KOPT-K1 (cell line): ENCODE data around the gene PITPNC1.
"Not testable (repeated sequence)": the region's sequence is repeated elsewhere in the genome, so short reads cannot be mapped to it uniquely, and the experiment has no call there.

Experiments
- H3K27ac ChIP-seq: fragments of 200-600 bp; sonication (generic); 2 replicates; pipeline ENCODE4 v1.5.1; 2016; ENCODE audit warnings: antibody characterized with exemption, mild to moderate bottlenecking, low read depth, low read length; ENCODE audit not compliant: poor library complexity, severe bottlenecking
- H3K36me3 ChIP-seq: fragments of 200-600 bp; sonication (generic); 2 replicates; pipeline ENCODE4 v1.5.1; 2017; ENCODE audit warnings: antibody characterized with exemption, mild to moderate bottlenecking, low read length, moderate library complexity; ENCODE audit not compliant: insufficient read depth
- H3K9me3 ChIP-seq: fragments of 200-600 bp; sonication (generic); 2 replicates; pipeline ENCODE4 v1.5.1; 2017; ENCODE audit warnings: antibody characterized with exemption, low read length, mild to moderate bottlenecking; ENCODE audit not compliant: insufficient read depth, poor library complexity, severe bottlenecking

PITPNC1 gene

GRCh38 chr17:67696347-67696746 is 319.3 kb downstream of the PITPNC1 start:
- Histone ChIP-seq H3K9me3 (no peaks in the 10 kb centered on the region), H3K27ac (no peak overlapping the region), H3K36me3 (no peaks in the 10 kb centered on the region)

DNA sequence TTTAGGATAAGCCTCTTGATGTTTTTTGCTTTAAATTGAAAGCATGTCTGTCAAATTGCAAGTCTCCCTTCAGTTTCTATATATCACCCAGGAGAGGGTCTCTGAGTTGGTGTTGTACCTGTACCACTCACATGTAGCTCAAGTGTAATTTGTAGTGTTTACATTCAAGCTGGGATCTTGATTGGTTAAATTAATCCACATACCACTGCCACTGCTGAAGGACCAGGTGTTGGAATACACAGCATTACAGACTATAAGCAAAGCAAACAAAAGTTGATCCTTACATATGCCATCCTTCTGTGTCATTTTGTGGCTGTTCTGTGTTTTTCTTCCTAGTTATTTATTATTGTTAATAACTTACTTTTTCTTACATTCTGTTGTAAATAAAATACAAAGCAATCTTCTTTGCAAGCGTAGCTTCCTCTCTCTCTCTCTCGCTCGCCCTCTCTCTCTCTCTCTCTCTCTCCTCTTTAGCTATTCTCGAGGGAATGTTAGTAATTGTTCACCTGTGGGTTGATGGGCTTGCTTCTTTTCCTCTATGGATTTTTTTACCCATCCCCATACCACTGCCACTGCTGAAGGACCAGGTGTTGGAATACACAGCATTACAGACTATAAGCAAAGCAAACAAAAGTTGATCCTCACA is 319.9 kb downstream of the PITPNC1 start:
- Histone ChIP-seq H3K9me3 (no peaks in the 10 kb centered on the region), H3K36me3 (no peaks in the 10 kb centered on the region), H3K27ac (no peak overlapping the region)

DNA sequence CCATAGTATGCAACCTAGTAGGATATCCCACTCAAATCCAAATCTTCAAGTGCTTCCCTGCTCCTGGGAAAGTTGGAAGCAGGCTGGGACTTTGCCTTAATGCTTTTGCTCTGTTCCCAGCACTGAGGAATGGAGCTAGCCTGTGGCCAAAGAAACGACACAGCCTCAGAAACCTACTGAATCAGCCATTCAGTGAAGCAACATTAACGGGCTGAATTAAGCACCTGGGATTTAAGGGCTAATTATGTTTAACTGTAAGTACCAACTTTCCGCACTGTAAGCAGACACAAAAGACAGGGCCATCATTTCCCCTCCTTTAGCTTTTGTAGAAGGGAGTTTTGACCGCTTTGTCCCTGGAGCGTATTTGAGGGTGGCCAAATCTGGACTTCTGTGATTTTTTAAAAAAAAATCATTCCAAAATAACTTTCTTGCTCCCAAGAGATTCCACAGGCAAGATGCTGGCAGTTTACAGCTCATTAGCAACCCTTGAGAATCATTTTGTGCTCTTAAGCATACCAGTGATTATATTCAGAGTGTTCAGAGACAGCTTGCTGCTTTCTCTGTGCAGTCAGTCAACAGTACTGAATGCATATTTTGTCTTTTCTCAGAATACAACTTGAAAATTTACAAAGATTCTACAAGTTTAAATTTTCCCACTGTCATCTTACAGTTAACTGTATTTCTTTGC is 323.1 kb downstream of the PITPNC1 start:
- Histone ChIP-seq H3K36me3 (no peaks in the 10 kb centered on the region), H3K27ac (no peak overlapping the region), H3K9me3 (no peaks in the 10 kb centered on the region)

DNA sequence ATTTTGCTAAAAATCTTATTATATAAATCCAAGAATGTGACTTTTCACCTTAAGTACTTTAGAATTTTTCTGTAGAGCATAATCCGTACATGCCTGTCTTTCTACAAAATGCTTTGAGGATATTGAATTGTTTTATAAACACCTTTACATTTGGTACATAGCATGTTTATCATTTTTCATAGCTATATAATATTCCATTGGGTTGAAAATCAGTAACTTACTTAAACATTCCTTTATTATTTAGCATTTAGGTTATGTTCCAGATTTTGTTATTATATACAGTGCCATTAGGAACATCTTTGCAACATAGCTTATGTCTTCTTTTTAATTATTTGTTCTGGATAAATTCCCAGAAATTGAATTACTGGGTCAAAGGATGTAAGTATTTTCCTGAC is 323.6 kb downstream of the PITPNC1 start:
- Histone ChIP-seq H3K9me3 (no peaks in the 10 kb centered on the region), H3K36me3 (no peaks in the 10 kb centered on the region), H3K27ac (no peak overlapping the region)

DNA sequence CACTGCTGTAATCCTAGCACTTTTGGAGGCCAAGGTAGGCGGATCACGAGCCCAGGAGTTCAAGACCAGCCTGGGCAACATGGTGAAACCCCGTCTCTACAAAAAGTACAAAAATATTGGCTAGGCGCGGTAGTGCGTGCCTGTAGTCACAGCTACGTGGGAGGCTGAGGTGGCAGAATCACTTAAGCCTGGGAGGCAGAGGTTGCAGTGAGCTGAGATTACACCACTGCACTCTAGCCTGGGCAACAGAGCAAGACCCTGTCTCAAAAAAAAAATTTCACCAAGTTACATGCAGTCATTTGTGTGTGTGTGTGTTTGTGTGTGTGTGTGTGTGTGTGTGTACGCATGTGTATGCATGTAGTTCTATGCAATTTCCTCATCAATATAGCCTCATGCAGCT is 325.8 kb downstream of the PITPNC1 start:
- not testable (repeated sequence) for H3K36me3 ChIP-seq, H3K9me3 ChIP-seq, H3K27ac ChIP-seq

DNA sequence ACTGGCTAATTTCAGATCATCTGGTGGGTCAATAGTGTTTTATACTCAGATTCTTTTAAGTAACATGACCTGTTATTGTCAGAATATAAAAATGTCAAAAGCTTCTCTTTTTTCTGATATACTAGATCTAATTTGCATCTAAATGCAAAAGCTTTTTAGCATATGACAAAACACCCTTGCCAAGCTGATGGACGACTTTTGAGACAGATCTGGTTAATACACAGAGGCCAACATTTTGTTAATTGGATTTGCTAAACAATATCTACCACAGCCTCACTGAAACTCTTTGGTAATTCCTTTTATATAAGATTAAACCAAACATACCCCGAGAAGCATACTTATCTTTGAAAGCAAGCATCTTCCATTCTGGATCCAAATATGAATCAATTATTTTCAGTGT is 330.4 kb downstream of the PITPNC1 start:
- no peaks in the 10 kb centered on the region for H3K36me3 ChIP-seq
- no peaks in the 10 kb centered on the region for H3K9me3 ChIP-seq
- no peak overlapping the region for H3K27ac ChIP-seq

DNA sequence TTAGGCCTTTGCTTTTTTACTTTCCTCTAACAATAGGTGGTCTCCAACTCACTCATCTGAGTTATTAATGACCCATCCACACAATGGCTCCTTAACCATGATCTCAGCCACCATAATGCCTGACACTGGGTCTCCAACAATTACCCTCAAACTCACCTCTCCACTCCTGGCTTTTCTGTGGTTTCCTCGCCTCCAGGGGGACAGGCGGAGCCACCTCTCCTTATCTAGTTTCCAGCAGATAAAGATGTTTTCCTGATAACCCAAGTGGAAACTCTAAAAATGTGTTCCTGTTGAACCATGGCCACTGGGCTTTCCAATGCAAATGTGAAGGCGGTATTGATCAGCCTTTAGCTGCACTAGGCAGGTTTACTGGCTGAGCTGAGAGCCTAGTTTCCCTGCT is 331.3 kb downstream of the PITPNC1 start:
- H3K36me3 ChIP-seq = no peaks in the 10 kb centered on the region
- no peaks in the 10 kb centered on the region for H3K9me3 ChIP-seq
- no peak overlapping the region for H3K27ac ChIP-seq

- H3K36me3 ChIP-seq = no peaks in the 10 kb centered on the region
- no peak overlapping the region for H3K27ac ChIP-seq
- no peaks in the 10 kb centered on the region for H3K9me3 ChIP-seq
Observed at GRCh38 chr17:67711916-67712315, 334.8 kb downstream of the PITPNC1 start.

DNA sequence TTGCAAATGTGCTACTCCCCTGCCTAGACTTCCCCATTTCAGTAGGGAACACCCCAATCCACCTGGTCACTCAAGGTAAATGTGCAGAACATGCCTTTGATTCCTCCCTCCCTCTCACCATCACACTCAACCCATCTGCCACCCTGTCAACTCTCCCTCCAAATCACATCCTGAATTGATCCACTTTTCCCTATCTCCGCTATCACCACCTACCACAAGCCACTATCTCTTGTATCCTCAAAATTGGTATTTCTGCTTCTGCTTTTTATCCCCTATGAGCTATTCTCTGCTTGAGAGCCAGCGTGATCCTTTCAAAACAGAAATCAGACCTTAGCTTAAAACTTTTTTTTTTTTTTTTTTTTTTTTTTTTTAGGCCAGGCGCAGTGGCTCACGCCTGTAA is 335.3 kb downstream of the PITPNC1 start:
- Histone ChIP-seq H3K36me3 (no peaks in the 10 kb centered on the region), H3K9me3 (no peaks in the 10 kb centered on the region), H3K27ac (no peak overlapping the region)

DNA sequence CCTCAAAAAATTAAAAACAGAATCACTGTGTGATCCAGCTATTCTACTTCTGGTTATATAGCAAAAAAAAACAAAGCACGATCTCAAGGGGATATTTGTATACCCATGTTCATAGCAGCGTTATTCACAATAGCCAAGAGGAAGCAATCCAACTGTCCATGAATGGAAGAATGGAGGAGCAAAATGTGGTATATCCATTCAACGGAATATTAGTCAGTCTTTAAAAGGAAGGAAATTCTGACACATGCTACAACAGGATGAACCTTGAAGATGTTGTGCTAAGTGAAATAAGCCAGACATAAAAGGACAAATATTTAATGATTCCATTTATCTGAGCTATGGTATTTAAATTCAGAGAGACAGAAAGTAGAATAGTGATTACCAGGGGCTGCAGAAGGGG is 336.1 kb downstream of the PITPNC1 start:
- Histone ChIP-seq H3K36me3 (no peaks in the 10 kb centered on the region), H3K9me3 (no peaks in the 10 kb centered on the region), H3K27ac (no peak overlapping the region)

GRCh38 chr17:67716405-67716798 is 339.3 kb downstream of the PITPNC1 start:
- peak overlapping the region; percentile 89 for H3K27ac ChIP-seq

GRCh38 chr17:67717192-67717623 is 340.1 kb downstream of the PITPNC1 start:
- Histone ChIP-seq H3K36me3 (peaks cover 31% of the 10 kb centered on the region), H3K9me3 (no peaks in the 10 kb centered on the region), H3K27ac (peak overlapping the region; percentile 89)

More at GRCh38 chr17:67716405-67716798, 339.3 kb downstream of the PITPNC1 start:
- no peaks in the 10 kb centered on the region for H3K9me3 ChIP-seq
- H3K36me3 ChIP-seq = peaks cover 23% of the 10 kb centered on the region

GRCh38 chr17:67717624-67718324 is 340.7 kb downstream of the PITPNC1 start, which contains the start of gene NOL11:
Gene NOL11 (plus strand): TSS chr17:67717936. CDS start chr17:67717948, 12 bp downstream.
- H3K9me3 ChIP-seq = no peaks in the 10 kb centered on the region
- peak within 1 kb of the TSS; percentile 89 for H3K27ac ChIP-seq
- peaks cover 36% of the 10 kb centered on the region for H3K36me3 ChIP-seq

- Histone ChIP-seq H3K9me3 (no peaks in the 10 kb centered on the region), H3K27ac (peak overlapping the region; percentile 89), H3K36me3 (peaks cover 43% of the 10 kb centered on the region)
Observed at GRCh38 chr17:67718325-67718941, 341.4 kb downstream of the PITPNC1 start.

- Histone ChIP-seq H3K27ac (peak overlapping the region; percentile 55), H3K9me3 (no peaks in the 10 kb centered on the region), H3K36me3 (peaks cover 98% of the 10 kb centered on the region)
Observed at GRCh38 chr17:67725373-67725791, 348.3 kb downstream of the PITPNC1 start.
